ENCODE measurements around the gene NAV3. TPM values are rescaled to one million over a fixed set of nuclear protein-coding genes. Genes with fewer than 3 reads are reported as not detected.
A peak's percentile ranks its signal among the peaks of the same experiment; 100 is the strongest.

Gene NAV3
- total and polyA plus RNA-seq, 2 of the 4 experiments (the other 2 are of a cell fraction), result 25.5 to 106 TPM

DNA sequence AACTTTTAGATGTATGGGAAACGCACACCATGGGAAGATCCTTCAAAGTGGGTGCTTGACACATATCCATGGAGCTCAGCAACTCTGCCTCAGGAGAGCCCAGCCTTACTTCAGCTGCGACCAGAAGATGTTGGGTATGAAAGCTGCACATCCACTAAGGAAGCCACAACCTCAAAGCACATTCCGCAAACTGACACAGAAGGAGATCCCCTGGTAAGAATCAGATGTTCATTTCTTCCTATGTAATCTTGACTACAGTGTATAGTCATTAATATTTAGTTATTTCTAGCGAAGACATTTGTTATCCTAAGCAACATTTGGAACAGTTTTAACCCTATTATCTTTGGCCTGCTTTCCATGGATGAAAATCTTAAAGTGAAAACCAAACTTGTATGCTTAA is 374.2 kb downstream of the NAV3 start:
- no peak overlapping the region for H2BK20ac ChIP-seq (ENCODE audit: low read depth, low read length)
- ChIA-PET CTCF (no interaction called here), POLR2A (ENCODE audit: unreplicated experiment) (no interaction called here)
- no peak overlapping the region for H3K23ac ChIP-seq (ENCODE audit: low read depth, low read length)
- in situ Hi-C loops (cut with MboI; ENCODE audit: low sequenced_read_pairs), result no loop called here
- no peak overlapping the region for H3K4ac ChIP-seq (ENCODE audit: low read depth, low read length)
- H3K9ac ChIP-seq (ENCODE audit: low read depth, low read length), result no peak overlapping the region
- peak overlapping the region; percentile 1; the same call in 1 of the 2 replicates for H3K27ac ChIP-seq (ENCODE audit: insufficient read depth, low read length)
- peaks cover 3% of the 10 kb centered on the region; the same call in 1 of the 2 replicates for H3K36me3 ChIP-seq (ENCODE audit: control insufficient read depth, insufficient read depth, low read length)
- no peaks in the 10 kb centered on the region for H3K9me3 ChIP-seq (ENCODE audit: control insufficient read depth, insufficient read depth, low read length)
- H3K14ac ChIP-seq (replicated peaks; ENCODE audit: low read depth, low read length), result 0 out of 2 replicates have a peak overlapping the region, but pooled peaks have one; percentile 1
- peaks cover 3% of the 10 kb centered on the region for H3K9me1 ChIP-seq (ENCODE audit: insufficient read depth, low read length)
- H3K4me2 ChIP-seq (ENCODE audit: low read depth, low read length), result no peak overlapping the region
- no peaks in the 10 kb centered on the region for H4K20me1 ChIP-seq (ENCODE audit: insufficient read depth, low read length)
- no peak overlapping the region for H2AK9ac ChIP-seq (replicated peaks; ENCODE audit: low read depth, low read length, poor library complexity)
- no peak overlapping the region for H4K8ac ChIP-seq (ENCODE audit: low read depth in 2 of 2, low read length in 2 of 2)
- intact Hi-C loops (cut with micrococcal nuclease), result no loop called here
- peaks cover 2% of the 10 kb centered on the region; the same call in 1 of the 2 replicates for H3K4me1 ChIP-seq (ENCODE audit: control insufficient read depth, insufficient read depth, low read length)
- no peak overlapping the region for H2AFZ ChIP-seq (replicated peaks; ENCODE audit: low read length, poor library complexity)
- no peak overlapping the region for H3K56ac ChIP-seq (ENCODE audit: extremely low read depth, insufficient read depth, low read length)
- dilution Hi-C loops (cut with HindIII; ENCODE audit: low sequenced_read_pairs, unreplicated experiment), result no loop called here
- ATAC-seq (ENCODE audit: low read depth) (no peak), DNase-seq (peak; percentile 11)
- H4K91ac ChIP-seq (ENCODE audit: insufficient read depth, low read depth, low read length), result no peak overlapping the region
- H3K27me3 ChIP-seq (ENCODE audit: control insufficient read depth, insufficient read depth, low read length), result no peaks in the 10 kb centered on the region
- H3K79me1 ChIP-seq (ENCODE audit: low read depth in 1 of 2, low read length in 2 of 2), result peaks cover 0 to 6% of the 10 kb centered on the region in 2 experiments; a peak in 3 of 4 replicates
- H3K18ac ChIP-seq (ENCODE audit: low read depth, low read length), result no peak overlapping the region
- no peak overlapping the region for H2BK15ac ChIP-seq (ENCODE audit: low read depth, low read length)
- no peak overlapping the region for H2AK5ac ChIP-seq (ENCODE audit: low read depth, low read length)
- no CpG with 5 or more reads among the region's 4 CpGs for WGBS, 2 experiments (ENCODE audit: extremely low coverage in 2 of 2, insufficient read length in 1 of 2)
- TF ChIP-seq, protein P1, sequence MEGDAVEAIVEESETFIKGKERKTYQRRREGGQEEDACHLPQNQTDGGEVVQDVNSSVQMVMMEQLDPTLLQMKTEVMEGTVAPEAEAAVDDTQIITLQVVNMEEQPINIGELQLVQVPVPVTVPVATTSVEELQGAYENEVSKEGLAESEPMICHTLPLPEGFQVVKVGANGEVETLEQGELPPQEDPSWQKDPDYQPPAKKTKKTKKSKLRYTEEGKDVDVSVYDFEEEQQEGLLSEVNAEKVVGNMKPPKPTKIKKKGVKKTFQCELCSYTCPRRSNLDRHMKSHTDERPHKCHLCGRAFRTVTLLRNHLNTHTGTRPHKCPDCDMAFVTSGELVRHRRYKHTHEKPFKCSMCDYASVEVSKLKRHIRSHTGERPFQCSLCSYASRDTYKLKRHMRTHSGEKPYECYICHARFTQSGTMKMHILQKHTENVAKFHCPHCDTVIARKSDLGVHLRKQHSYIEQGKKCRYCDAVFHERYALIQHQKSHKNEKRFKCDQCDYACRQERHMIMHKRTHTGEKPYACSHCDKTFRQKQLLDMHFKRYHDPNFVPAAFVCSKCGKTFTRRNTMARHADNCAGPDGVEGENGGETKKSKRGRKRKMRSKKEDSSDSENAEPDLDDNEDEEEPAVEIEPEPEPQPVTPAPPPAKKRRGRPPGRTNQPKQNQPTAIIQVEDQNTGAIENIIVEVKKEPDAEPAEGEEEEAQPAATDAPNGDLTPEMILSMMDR (conservative IDR thresholded peaks at IDR 0.05; ENCODE audit: low read depth, low read length), result no peak
- TF ChIP-seq MAFK (IDR thresholded peaks at IDR 0.05; ENCODE audit: low read depth, low read length), result no peak
- H2BK5ac ChIP-seq (ENCODE audit: low read depth, low read length, poor library complexity, severe bottlenecking), result no peak overlapping the region
- BruUV-seq (replicated peaks), result no TSS peak
- no peak overlapping the region for H3K4me3 ChIP-seq (ENCODE audit: insufficient read depth, low read depth, low read length)
- no peak overlapping the region for H2BK120ac ChIP-seq (ENCODE audit: low read depth, low read length)
- no peak overlapping the region for H4K5ac ChIP-seq (ENCODE audit: low read depth, low read length)

All from IMR-90 (cell line).